Urothelium cell line (cell line): ENCODE data around the gene CMIP.
"Not testable (repeated sequence)": the region's sequence is repeated elsewhere in the genome, so short reads cannot be mapped to it uniquely, and the experiment has no call there.

Source experiments
- DNase-seq: peaks from one replicate; pipeline ENCODE4 v3.0.0; 2011; ENCODE audit warnings: low spot score, mixed read lengths
- FAIRE-seq: peaks from 2 replicates; lab custom pipeline; 2011; peaks lifted over from hg19 to GRCh38; lab: Jason Lieb, UNC

Gene CMIP

GRCh38 chr16:81577272-81577671, 132.7 kb downstream of the CMIP start:
- not testable (repeated sequence) for DNase-seq
- FAIRE-seq, result peak; percentile 13

DNA sequence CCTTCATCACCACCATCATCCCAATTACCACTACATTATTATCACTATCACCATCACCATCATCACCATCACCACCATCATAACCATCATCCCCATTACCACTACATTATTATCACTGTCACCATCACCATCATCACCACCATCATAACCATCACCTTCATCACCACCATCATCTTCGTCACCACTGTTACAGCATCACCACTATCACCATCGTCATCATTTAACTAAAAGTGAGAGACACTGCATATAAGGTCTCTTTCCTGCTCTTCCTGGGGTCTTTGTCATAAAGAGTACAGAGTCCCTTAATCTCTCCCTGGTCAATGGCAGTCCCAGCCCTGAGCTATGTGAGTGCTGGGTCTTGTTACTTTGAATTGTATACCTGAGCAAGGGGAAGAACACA, 133.5 kb downstream of the CMIP start:
- FAIRE-seq (peak; percentile 74), DNase-seq (no peak)

GRCh38 chr16:81578636-81579413, 134.2 kb downstream of the CMIP start:
- FAIRE-seq, result no peak
- no peak for DNase-seq

GRCh38 chr16:81581107-81581506, 136.5 kb downstream of the CMIP start:
- FAIRE-seq (no peak), DNase-seq (no peak)

DNA sequence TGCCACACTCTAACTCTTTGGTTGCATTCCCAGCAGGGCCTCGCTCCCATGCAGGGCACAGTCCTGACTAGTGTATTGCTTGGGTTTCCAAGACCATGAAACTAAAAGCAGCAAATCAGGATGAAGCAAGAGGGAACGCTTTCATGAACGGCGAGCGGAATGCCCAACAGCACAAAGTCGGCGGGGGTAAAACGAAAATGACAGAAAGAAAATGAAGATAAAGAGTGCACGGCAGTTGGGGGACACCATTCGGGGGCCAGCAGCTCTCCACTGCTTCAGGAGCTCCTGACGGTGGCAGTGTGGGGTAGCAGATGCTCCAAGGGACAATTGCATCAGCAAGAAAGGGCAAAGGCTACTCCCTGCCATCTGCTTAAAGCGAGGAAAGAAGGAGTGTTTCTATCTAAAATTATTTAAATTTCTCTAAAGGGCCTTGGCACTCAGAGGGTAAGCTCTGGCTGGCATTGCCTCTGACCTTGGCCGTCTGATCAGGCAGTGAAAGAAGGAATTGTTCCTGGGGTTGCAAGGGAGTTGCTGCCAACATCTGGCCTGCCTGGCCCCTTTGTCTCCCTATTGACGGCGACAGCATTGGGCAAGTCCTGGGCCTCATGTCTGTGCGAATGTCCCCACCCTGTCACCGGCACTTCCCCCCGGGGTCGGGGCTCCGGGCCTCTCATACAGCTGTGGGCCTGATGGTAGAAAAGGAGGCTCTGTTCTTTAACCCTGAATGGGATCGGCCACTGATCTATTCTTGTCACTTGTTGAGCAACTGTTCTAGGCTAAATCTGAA, 138.2 kb downstream of the CMIP start:
- no peak for DNase-seq
- no peak for FAIRE-seq

- peak; percentile 57 for DNase-seq
- no peak for FAIRE-seq
Measured at GRCh38 chr16:81583893-81584631, 139.5 kb downstream of the CMIP start.

GRCh38 chr16:81585785-81586184, 141.2 kb downstream of the CMIP start:
- FAIRE-seq, result no peak
- no peak for DNase-seq

GRCh38 chr16:81586417-81586816, 141.8 kb downstream of the CMIP start:
- DNase-seq, result no peak
- no peak for FAIRE-seq

- DNase-seq (no peak), FAIRE-seq (no peak)
Measured at GRCh38 chr16:81586977-81587625, 142.5 kb downstream of the CMIP start.

DNA sequence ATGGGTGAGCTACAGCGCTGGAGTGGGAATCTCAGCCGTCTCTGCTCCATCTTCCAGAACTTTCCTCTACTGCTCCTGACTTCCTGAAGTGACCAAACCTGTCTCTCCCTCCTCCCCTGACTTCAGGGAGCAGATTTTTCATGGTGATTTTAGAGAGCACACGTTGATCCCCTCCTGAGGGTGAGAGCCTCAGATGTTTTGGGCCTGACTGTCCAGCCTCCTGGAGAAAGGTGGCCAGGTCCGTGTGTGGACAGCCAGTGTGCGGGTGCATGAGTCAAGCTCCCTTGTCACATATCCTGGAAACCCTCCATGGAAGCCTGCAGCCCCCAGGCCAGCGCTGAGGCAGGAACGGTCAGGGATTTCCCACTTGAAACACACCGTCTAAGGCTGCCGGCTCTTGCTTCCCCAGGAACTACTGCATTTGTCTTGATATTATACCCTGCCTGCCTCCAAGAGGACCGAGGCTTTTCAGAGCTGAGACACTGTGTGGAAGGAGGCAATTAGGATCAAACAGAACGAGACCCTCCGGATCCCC, 143.1 kb downstream of the CMIP start:
- FAIRE-seq, result no peak

DNA sequence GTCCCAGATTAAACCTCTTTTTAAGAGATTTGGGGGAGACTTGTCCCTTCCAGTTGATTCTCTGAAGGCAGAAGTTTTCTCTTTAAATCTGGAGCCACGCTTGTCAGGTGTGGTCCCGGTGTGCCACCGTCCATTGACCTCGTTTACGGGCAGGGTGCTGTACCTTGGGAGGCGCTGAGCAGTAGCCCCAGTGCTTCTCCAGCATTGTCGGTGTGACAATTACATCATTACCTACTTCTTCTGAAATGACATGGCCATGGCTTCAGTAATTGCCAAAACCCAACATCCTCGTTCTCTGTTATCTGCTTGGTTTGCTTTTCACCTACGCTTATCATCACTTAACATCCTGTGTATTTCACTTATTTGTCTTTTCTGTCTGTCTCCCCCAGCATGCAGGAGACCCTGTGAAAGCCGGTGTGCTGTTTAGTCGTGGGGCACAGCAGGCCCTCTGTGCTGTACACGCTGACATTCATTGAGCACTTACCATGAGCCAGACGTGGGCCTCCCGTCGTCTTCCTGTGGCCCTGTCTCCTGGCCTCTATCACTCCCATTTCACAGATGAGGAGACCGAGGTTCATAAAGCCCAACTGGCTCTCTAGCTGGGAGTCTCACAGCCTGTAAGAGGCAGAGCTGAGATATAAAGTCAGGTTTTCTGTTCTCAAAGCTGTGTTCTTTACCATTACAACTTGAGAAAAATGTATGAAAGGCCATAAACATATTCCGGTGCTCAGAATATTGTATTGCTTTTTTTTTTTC, 143.9 kb downstream of the CMIP start:
- DNase-seq (no peak), FAIRE-seq (no peak)

More for the DNA sequence above, 143.1 kb downstream of the CMIP start:
- DNase-seq, result no peak

DNA sequence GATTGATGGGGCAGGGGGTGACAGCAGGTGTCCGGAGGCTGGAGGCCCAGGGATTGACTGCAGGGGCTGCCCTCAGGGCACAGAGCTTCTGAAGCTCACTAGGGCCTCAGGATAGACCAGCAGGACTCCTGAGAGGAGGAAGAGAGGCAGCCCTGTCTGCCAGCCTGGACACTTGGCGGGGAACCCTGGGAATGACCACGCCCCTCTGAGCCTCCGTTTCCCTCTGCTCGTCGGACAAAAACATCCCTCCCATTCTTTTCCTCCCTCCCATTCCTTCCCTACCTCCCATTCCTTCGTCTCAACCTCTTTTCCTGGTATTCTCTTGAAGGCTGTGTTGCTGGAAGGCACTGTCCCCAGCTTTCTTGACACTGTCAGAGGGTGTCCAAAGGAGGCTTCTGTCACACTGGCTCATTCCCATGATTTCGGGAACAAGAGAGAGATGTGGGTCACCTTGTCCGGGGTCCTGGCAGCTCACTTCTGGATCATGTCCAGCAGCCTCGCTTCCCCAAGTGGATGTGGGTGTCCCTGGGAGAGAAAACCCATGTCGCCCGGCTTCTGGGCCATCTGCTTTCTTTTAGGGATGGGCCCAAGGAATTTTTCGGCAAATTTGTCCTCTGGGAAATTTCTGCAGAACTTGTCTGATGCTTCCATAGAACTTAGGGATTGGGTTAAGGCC, 145.5 kb downstream of the CMIP start:
- FAIRE-seq (no peak), DNase-seq (no peak)

DNA sequence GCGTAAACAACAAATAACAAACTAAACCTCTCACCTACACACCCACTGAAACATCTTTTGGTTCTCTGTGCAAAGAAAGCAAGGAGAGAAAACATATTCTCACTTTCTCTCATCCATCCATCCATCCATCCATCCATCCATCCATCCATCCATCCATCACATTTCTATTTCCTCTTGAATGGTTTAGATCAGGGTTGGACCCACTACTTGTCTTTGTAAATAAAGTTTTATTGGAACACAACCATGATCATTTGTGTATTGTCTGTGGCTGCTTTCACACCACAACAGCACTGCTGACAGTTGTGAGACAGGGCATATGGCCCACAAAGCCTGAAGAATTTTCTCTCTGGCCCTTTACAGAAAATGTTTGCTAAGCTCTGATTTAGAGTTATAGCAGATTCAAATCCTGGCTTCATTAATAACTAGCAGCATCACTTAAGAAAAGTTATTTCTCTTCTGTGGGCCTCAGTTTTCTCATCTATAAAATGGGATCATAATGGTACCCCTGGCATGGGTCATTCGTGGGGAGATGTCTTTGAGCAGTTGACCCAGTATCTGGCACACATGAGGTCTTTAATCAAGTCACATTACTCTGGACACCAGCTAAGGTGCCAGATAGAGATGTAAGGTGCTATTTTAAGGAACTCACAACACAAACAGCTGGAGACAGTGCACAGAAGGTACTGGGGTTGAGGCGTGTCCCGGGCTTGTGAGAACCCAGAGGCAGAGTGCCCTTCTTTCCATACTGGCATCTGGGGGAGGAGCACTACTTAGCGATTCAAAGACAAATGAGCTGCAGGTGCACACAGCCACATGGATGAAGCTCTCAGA, 146.3 kb downstream of the CMIP start:
- DNase-seq, result no peak
- no peak for FAIRE-seq

- DNase-seq (no peak), FAIRE-seq (no peak)
Measured at GRCh38 chr16:81591545-81591870, 146.9 kb downstream of the CMIP start.

DNA sequence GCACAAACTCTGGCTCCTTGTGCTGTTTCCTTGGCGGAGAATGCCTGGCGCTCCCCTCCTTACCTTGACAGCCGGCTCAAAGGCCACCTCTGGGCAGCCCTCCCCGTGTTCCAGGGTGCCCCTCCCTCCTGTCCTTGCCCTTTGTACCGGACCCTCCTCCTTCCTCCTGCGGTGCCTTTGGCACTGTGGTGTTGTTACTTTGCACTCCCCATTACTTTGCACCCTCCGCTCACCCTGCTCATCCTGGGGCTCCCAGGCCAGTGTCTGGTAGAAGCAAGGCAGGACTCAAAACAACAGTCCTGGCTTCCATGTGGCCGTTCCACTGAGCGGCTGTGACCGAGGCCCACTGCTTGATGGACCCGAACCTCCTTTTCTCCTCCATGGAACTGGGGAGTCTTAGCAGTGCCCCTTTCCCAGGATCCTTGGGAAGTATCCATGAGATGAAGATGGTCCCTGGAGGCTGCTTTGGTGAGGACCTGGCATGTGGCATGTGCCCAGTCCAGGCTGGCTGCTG, 147.8 kb downstream of the CMIP start:
- FAIRE-seq, result no peak
- no peak for DNase-seq

DNA sequence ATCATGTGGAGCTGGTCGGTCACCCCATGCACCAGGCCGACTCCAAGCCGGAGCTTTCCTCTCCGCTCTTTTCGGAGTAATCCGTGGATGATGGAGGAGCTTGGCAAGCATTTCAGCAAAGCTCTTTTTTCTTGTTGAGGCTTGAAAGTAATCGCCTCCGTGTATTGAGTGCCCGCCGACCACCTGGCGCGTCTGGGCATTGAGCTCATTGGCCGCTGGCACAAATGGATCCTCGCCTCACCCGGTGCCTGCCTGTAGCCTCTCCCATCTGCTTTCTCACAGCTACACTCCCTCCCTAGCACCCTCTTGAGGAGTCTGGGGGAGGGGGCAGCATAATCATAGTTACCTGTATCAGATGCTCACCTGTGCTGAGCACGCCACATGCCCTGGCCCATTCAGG, 148.9 kb downstream of the CMIP start:
- no peak for DNase-seq
- no peak for FAIRE-seq

- DNase-seq, result no peak
- no peak for FAIRE-seq
Measured at GRCh38 chr16:81595629-81596292, 151.2 kb downstream of the CMIP start.

DNA sequence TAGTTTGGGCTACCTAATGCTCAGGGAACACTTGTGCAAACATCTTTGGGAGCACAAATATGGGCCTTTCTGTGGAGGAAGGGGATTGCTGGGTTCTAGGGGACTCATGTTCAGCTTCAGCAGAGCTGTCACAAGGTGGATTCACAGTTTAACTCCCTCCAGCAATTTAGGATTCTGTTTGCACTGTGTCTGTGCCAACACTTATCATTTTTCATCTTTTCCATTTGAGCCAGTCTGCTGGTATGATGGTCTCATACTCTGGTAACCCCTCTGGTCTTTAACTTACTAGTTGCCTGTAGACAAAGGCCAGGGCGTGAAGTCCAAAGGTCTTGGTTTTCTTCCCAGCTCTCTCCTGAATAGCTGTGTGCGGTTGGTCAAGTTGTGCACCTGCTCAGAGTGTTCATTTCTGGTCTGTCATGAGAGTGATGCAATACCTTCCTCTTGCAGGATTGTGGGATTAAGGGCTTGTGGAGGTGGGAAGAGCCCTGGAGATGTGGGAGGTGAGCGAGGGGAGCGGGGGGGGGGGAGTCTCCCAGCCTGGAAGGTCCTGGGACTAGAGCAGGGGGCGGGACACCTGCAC, 152.6 kb downstream of the CMIP start:
- FAIRE-seq (no peak), DNase-seq (no peak)
